Measurements from ENCODE around the gene RAMP1.

The RAMP1 gene

GRCh38 chr2:237859082-237859433, 365 bp upstream of the RAMP1 start:
- no peak overlapping the region for H3K4me3 ChIP-seq (ENCODE audit: low read depth, low read length)
- no peak for TF ChIP-seq MAX (IDR thresholded peaks at IDR 0.05; ENCODE audit: low read depth, low read length)
- TF ChIP-seq MYC (IDR thresholded peaks at IDR 0.05; ENCODE audit: low read depth, low read length) = no peak
- no peak for TF ChIP-seq CTCF (IDR thresholded peaks at IDR 0.05; ENCODE audit: low read depth, low read length)
- no peak for TF ChIP-seq POLR2A (IDR thresholded peaks at IDR 0.05; ENCODE audit: extremely low read depth, insufficient read length)
- no peak for DNase-seq (ENCODE audit: low read depth)

GRCh38 chr2:237860273-237860935, 981 bp downstream of the RAMP1 start:
- no peak for TF ChIP-seq MAX (IDR thresholded peaks at IDR 0.05; ENCODE audit: low read depth, low read length)
- no peak for TF ChIP-seq POLR2A (IDR thresholded peaks at IDR 0.05; ENCODE audit: extremely low read depth, insufficient read length)
- TF ChIP-seq CTCF (IDR thresholded peaks at IDR 0.05; ENCODE audit: low read depth, low read length) = no peak
- TF ChIP-seq MYC (IDR thresholded peaks at IDR 0.05; ENCODE audit: low read depth, low read length) = no peak
- DNase-seq (ENCODE audit: low read depth) = no peak
- no peak overlapping the region for H3K4me3 ChIP-seq (ENCODE audit: low read depth, low read length)

- H3K4me3 ChIP-seq (ENCODE audit: low read depth, low read length) = no peak overlapping the region
- DNase-seq (ENCODE audit: low read depth) = no peak
- no peak for TF ChIP-seq CTCF (IDR thresholded peaks at IDR 0.05; ENCODE audit: low read depth, low read length)
- TF ChIP-seq POLR2A (IDR thresholded peaks at IDR 0.05; ENCODE audit: extremely low read depth, insufficient read length) = no peak
- no peak for TF ChIP-seq MYC (IDR thresholded peaks at IDR 0.05; ENCODE audit: low read depth, low read length)
- no peak for TF ChIP-seq MAX (IDR thresholded peaks at IDR 0.05; ENCODE audit: low read depth, low read length)
Observed at GRCh38 chr2:237861875-237862527, 2.6 kb downstream of the RAMP1 start.

GRCh38 chr2:237862528-237862895, 3.1 kb downstream of the RAMP1 start:
- DNase-seq (ENCODE audit: low read depth) = no peak
- no peak overlapping the region for H3K4me3 ChIP-seq (ENCODE audit: low read depth, low read length)
- TF ChIP-seq POLR2A (IDR thresholded peaks at IDR 0.05; ENCODE audit: extremely low read depth, insufficient read length) = no peak
- no peak for TF ChIP-seq CTCF (IDR thresholded peaks at IDR 0.05; ENCODE audit: low read depth, low read length)
- TF ChIP-seq MAX (IDR thresholded peaks at IDR 0.05; ENCODE audit: low read depth, low read length) = no peak
- TF ChIP-seq MYC (IDR thresholded peaks at IDR 0.05; ENCODE audit: low read depth, low read length) = no peak

- DNase-seq (ENCODE audit: low read depth) = no peak
- TF ChIP-seq MAX (IDR thresholded peaks at IDR 0.05; ENCODE audit: low read depth, low read length) (no peak), MYC (IDR thresholded peaks at IDR 0.05; ENCODE audit: low read depth, low read length) (no peak), CTCF (IDR thresholded peaks at IDR 0.05; ENCODE audit: low read depth, low read length) (no peak), POLR2A (IDR thresholded peaks at IDR 0.05; ENCODE audit: extremely low read depth, insufficient read length) (no peak)
- no peak overlapping the region for H3K4me3 ChIP-seq (ENCODE audit: low read depth, low read length)
Observed at GRCh38 chr2:237863102-237863511, 3.7 kb downstream of the RAMP1 start.

Measured in NB4 (cell line).